ENCODE data around the gene IMMP2L.

The IMMP2L gene

DNA sequence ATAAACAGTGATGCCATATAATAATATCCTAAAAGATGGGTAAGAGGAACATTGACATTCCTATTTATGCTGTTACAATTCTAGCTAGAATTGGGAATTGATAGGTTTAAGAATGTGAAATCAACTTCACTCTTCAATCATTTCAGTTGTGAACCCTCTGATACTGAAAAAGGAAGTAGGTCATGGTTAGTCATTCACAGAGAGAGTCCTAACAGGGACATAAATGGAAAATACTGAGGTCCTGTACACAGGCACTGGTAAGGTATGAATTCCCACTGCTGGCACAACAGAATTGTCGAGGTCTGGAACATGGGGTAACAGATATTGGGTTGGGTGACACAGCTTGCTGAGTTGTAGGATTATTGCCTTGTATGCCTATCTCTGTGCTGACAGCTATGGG lies 760.8 kb downstream of the IMMP2L start:
- DNase-seq (ENCODE audit: low read depth): no peak

DNA sequence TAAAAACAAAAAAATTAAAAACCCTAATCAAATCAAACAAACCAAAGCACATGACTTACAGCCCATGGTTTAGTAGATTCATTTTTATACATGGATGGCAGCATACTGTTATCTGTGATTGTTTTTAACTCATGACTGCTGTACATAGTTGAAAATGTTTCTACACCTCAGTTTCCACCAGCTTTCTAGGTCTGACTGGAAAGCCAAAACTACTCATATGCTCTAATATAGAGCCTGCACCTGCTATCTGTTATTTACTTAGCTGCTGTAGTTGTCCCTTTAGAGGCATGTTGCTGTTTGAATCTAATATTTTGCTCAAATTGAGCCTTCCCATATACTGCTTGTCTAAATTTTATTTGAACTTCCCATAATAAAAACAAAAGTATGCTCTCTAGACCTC lies 761.3 kb downstream of the IMMP2L start:
- DNase-seq (ENCODE audit: low read depth): no peak

DNA sequence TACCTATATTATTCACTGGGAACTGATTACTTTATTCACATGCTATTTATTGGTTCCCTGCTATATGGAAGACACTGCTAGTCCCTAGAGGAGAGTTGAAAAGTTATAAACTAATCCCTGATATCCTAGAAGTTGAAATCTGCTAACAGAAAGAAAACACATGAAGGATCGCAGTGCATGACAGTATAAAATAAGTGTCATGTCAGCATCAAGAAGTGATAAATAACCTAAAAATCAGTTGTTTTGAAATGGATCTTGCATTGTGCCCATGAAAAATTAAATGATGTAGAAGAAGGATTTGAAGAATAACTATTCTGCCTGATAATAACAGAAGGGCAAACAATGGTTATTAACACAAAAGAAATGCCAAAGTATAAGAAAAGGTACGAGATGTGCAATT lies 764.6 kb downstream of the IMMP2L start:
- DNase-seq (ENCODE audit: low read depth): no peak

DNA sequence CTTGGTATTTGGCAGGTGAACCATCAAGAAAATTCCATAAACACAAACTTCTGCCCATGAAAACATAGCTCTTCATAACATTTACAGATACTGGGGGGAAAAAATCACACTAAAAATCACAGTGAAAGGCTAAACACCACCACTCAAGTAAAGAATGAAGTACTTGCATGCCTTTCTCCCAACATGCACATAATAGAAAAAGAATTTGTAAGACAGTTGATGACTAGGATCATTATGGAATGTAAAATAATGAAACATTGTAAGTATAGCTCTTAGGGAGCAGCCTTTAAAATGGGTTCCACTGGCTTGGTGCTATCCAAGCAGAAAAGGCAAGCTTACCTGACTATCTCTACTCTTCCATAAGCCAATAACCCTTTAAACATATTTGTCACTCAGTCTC lies 771.3 kb downstream of the IMMP2L start:
- no peak for DNase-seq (ENCODE audit: low read depth)

DNA sequence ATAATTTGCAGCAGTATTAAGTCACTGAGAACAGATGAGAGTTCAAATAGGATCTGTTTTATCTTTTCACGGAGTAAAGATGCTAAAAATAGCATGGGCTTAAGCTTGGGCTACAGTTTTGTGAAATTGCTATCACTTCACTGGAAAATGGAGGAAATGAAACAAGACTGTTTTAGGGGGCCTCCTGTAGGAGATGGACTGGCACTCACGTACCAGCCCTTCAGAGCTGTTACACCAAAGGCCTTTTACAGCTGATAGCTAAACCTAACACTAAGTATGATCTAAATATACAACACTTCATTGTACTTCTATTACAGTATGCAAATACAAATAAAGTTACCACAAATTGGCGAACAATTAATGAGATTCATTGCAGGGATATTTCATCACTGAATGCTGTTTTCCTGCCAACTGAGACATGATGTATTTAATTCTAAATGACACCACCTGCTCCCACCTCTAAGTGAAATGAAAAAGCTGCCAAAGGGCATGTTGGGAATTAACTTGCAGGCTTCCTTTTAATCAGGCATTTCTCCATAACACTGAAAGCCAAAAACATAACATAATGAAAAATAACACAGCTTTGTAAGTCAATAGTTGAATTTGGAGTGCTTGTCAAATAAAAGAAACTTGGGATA lies 775.8 kb downstream of the IMMP2L start:
- DNase-seq (ENCODE audit: low read depth): no peak

DNA sequence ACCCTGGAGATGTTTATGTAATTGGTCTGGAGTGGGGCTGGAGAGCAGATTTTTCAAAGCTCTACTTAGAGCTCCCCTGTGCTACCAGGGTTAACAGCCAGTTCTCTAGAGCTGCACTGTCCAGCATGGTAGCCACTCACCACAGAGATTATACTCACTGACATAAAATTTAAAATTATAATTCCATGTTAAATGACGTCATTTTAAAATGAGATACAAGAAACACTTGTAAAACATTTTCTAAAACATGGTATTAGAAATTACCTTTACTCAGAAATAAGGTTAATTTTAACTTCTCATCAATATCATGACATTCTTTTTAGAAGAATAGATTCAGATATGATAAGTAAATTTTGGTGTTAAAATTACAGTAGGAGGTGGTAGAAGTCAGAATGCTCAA lies 777.5 kb downstream of the IMMP2L start:
- no peak for DNase-seq (ENCODE audit: low read depth)

DNA sequence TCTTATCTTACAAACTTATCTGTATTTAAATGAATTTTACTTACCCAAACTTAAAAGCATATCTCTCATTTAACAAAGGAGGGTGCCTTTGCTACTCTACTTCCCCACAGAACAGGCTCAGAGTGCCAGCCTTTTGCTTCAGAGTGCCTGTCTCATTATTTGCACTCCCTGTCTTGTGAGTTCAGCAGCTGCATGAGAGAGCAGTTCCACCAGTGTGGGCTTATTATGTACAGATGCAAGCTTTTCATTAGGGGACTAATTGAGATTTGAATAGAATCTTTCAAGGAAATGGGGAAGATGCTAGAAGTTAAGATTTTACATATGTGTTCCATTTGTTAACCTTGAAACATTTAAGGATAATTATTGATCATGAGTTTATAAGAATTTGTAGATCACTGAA lies 781.6 kb downstream of the IMMP2L start:
- no peak for DNase-seq (ENCODE audit: low read depth)

DNA sequence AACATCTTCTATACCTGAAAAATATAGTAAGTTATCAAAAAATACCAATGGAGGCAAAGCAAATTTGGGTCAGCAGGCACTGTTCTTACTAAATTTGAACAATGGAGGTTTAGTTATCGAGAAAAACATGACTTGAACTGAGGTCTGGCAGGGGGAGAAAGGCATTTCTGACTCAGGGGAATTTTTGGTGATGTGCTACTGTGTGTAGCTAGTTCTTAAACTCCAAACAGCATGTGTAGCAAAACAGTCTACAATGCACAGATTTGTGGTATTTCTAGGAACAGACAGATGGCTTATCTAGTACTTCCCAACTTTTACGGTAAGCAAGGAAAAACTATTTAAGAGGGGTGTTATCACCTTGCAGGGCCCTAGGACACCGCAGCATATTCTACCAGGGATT lies 783.0 kb downstream of the IMMP2L start:
- DNase-seq (ENCODE audit: low read depth): no peak

DNA sequence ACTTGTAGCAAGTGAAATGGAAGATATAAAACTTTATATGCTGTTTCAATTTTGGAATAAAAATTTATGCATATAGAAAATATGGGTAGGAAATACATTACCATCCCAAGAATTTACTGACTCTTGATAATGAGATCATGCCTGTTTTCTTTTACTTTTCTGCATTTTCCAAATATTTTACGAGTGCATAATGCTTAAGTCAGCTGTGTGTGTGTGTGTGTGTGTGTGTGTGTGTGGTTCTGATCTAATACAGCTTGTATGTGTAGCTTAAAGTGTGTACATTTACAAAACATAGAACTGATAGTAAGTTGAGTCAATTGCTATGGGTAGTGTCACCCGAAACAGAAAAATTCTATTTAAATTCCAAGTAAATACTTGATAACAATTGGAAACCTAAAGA lies 787.2 kb downstream of the IMMP2L start:
- DNase-seq (ENCODE audit: low read depth): no peak

DNA sequence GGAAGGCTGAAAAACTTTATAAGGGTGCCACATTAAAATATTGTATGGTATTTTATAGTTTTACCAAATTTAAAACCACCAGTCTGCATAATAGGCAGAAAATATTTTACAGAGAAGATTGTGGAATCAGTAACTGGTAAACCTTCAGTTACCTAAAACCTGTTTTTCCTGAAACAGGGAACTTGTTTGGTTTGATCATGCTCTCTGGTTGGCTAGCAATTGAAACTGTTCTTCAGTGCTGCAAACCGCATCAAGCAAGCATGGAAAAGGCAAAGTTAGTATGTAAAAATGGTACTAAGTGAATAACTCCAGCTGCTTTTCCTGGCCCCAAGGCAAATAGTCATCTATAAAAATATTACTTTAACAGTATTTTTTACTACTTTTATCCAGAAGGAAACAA lies 788.2 kb downstream of the IMMP2L start:
- DNase-seq (ENCODE audit: low read depth): no peak

DNA sequence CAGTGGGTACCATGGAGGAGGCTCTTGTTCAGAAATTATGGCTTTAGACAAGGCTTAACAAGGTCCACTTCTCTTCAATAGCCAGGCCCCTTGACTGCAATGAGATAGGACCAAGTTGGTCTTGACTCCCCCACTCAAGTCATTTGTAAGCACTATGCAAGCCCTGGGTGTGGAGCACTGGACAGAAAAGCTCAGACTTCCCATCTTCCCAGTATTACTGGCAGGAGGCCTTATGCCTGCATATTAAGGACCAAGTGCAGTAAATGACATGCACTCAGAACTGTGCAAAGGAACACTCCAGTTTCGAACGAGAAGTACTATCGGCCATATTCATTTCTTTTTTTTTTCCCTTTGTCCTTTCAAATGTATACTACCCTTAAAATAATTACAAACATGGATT lies 789.7 kb downstream of the IMMP2L start:
- no peak for DNase-seq (ENCODE audit: low read depth)

DNA sequence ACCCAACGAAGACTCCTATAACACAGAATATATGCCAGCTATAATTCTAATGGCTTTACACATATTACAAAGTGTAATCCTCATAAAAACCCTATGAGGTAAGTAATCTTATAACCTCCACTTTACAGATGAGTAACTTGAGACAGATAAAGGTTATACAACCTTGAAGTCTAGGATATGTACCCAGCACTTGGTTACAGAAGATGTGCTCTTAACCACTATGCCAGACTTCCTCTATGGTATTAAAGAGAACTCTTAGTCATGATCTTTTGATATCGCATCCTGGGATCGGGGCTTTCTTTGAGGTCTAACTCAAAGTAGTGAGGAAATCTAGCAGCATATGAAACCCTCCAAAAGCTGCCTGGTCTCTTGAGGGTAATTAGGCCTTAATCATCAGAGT lies 790.6 kb downstream of the IMMP2L start:
- no peak for DNase-seq (ENCODE audit: low read depth)

DNA sequence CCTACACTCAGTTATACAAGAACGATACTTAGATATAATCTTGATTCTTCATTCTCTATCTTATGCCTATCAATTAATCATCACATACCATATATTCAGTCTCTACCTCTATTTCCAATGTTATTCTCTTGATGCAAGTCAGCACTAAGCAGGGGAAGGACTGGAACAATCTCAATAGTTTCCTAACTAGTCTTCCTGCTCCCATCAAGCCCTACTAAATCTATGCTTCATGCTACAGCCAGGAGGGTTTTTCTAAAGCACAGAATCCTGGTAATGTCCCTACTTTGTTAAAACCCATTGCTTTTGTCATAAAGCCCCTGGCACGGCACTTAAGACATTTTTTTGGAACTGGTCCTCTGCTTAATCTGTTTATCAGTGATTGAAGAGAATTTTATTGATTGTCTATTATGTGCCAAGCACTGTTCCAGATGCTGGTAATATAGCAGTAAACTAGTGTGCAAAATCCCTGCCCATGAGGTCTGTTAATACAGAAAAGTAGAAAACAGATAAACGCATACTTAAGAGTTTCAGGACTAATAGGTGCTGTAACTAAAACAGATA lies 794.7 kb downstream of the IMMP2L start:
- DNase-seq (ENCODE audit: low read depth): no peak

DNA sequence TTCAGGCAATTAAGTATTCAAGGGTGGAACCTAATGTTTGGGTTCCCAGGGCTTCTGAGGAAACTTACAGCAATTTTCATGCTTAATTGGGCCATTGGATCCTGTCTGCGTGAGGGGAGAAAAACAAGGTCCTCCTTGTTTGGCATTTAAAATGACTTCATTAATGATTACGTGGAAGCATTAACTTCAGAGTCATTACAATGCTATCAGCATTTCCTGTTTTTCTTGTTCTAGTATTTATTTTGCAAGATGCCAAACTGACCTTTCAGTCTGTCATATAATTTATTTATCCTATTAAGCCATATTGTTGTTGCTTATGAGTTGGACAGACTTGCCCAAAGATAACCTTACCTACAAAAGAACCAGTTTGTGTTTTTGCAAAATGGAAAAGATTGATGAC lies 795.4 kb downstream of the IMMP2L start:
- no peak for DNase-seq (ENCODE audit: low read depth)

DNA sequence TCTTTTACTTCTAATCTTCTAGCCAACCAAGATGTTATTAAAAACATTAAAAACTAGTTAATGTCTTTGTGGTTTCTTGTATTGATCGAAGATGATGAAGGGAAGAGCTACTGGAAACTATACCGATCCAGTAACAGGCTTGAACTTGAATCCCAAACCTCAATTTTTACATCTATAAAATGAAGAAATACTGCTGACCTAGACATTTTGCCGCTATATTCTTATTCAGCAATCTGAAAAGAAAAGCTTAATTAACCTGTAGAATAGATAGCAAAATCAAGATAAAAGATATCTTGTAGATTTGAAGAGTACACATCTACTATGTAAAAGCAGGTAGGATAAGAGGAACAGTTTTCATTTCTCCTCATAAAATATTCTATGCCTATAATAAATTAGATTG lies 797.4 kb downstream of the IMMP2L start:
- DNase-seq (ENCODE audit: low read depth): no peak

DNA sequence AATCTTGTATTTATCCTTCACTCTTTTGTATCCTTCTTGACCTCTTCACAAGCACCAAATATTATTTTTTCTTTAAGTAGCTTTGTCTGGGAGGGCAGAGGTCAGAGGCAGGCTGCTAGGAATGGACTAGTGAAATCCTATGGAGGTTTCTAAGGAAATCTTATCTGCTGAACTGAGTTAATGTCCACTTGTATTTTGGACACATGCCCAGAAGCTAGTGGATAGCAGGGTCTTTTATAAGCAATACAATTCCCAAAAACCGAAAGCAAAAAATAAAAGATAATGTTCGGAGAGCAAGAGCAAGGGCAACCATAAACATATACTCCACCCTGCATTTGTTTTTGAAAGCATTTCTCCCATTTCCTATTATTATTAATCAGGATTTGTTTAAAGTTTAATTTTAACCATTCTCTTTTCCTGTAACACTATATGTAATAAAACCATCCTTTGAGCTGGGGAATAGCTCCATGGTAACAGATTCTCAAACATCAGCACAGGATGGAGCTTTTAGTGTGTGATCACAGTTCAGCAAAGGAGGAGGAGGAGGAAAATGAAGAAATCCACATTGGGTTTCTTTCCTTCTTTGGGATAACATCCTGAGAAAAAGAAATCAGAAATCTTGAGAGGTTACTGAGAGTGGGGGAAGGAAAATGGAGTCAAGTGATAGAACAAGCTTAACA lies 799.6 kb downstream of the IMMP2L start:
- no peak for DNase-seq (ENCODE audit: low read depth)

DNA sequence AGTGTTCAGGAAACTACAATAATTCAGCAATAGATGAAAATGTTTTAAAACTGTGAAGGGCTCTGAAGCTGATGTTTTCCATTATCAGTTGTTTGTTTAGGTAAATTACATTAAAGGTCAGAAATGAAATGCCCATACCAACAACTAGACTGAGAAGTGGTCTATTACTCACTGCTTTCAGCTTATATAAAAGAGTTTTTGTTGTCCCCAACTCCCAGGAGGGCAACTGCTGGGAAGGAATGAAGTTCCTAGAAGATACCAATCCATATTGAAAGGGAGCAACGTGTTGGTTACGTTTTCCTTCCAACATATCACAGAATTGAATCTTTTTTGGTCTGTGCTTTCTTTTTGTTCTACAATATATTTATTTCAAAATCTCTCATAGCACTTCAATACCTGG lies 802.0 kb downstream of the IMMP2L start:
- DNase-seq (ENCODE audit: low read depth): no peak

DNA sequence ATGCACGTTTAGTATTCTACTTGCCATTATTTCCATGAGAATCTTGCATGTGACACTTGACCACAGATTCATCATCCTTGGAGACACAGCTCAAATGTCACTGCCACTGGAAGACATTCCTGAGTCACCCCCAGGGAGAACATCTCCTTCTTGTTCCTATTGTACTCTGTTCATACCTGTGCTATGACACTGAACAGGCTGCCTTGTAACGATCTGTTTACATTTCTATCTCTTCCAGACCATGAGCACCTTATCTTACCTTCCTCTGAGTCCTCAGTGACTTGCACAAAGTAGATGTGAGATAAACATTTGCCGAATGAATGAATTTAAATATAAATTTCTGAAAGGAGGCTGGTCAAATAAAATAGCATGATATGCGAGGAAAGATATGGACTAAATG lies 803.2 kb downstream of the IMMP2L start:
- no peak for DNase-seq (ENCODE audit: low read depth)

DNA sequence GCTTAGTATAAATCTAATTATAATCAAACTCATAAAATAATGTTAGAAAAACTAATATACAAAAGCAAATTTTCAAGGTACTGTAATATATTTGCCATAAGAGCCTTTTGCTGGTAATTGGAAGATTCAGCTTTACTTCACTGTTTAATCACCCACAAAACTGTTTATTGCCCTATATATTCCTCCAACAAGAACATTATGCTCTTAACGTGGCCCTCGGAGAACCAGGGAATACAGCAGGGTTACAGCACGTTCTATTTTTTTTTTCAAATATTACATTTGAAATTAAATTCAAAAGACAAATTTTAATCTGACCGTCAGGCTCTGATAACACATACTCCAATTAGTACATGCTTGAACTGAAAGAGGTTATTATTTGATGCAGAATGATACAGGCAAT lies 807.6 kb downstream of the IMMP2L start:
- DNase-seq (ENCODE audit: low read depth): no peak

DNA sequence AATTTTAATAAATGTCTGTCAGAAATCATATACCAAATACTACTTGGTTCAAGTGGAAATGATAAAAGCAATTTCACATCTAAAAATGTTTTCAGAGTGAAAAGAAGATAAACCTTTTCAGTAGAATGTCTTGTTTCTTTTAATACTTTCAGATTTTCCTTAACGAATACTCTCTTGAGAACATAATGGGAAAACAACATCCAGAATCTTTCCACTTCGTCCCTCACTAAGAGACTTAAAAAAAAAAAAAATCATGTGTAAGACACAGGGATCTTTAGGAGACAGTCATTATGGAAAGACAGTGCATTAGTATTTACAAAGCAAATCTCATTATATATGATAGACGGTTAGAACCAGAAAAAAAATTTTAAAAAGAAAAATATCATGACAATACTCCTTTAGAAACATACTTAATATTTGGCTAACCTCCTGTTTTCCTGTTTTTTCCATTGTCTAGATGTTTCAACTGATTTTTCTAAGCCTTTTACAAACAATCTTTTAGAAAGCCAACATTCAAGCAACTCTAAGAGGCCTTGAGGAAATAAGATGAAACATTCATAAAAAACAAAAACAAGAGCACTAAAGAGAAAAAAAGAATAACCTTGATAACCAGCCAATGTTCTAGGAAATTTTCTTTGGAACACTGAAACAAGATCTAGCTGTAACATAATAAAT lies 811.2 kb downstream of the IMMP2L start:
- no peak for DNase-seq (ENCODE audit: low read depth)

DNA sequence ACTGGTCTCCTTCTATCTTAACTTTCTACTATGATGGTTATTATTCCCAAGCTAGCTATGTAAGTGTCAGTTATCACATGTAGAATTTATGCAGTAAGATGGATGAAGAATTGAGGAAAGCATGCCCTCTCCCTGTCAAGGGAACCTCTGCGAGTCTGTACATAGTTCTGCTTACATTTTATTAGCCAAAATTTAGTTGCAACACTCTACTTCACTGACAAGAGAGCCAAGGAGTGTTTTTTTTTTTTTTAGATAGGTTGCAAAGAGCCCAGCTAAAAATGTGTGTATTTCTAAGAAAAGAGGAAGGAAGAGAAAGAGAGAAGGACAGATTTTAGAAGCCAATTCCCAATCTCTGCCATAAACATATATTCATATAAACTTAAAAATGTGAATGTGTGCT lies 829.1 kb downstream of the IMMP2L start:
- no peak for DNase-seq (ENCODE audit: low read depth)

DNA sequence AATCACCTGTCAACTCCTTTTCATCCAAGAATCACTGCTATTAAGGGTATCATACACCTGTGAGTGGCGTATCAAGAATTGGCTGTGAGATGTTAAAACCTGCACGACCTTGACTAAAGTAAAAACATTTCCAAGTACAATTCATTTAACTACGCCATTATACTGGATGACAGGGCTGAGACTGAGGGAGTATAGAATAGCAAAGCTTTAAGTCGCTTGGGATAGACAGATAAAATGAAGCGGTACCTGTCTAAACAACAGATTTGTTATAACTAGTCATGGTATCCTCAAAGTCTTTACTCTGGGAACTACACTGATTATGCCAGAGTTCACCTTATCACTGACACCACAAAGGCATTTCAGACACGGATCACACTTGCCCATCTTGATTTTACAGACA lies 837.5 kb downstream of the IMMP2L start:
- no peak for DNase-seq (ENCODE audit: low read depth)

DNA sequence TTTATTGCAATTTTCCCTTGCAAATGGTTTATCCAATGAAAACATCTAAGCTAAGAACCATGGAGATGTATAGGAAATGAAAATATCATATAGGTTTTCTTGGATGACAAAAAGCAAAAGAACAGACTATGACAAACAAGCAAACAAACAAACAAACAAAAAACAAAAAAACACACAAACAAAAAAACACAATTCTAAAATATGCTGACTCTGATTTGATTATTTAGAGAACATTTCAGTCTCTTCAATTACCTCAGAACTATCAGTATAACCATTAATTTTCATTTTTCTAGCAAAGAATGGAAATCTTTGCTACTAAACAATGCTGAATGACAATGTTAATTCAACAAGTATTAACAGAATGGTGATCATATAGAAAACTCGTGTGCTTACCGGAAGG lies 840.9 kb downstream of the IMMP2L start:
- DNase-seq (ENCODE audit: low read depth): no peak

Data from HS-5 (cell line).